NCI-H526 (cell line): ENCODE results near the gene MORC2.

Experiments
- DNase-seq, 2 experiments: peaks; one replicate each; lab custom pipeline; 2025; lab: John Stamatoyannopoulos, UW

The MORC2 gene

DNA sequence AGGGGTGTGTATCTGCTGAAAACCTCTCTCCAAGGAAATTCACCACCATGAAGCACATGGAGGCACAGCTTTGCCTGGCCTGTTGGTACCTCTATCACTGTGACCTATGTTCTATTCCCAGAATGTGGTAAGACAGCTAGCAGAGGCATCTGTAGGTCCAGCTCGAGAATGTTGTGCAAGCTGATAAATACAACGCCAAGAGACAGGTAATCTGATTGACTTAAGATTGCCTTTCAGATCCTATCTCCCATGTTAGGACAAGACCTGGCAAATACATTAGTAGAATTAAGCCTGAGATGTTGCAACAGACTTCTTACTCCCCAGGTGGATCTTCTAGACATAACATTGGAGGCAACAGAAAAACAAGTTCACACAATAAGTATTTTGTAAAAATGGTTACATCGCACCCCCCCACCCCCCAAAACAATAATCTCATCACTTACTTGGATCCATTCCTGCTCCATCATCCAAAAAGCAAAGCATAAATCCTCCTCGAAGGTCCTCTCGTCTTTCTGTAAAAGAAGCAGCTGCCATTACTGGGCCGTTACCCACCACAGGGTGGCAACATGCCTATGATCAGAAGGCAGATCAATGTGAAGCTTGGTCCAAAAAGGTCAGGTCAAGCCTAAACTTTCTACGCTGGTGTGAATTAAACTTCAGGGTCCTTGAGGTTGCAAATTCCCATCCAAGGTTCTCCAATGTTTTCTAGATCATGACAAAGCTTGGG is 18.5 kb downstream of the MORC2 start:
- no peak for DNase-seq

DNA sequence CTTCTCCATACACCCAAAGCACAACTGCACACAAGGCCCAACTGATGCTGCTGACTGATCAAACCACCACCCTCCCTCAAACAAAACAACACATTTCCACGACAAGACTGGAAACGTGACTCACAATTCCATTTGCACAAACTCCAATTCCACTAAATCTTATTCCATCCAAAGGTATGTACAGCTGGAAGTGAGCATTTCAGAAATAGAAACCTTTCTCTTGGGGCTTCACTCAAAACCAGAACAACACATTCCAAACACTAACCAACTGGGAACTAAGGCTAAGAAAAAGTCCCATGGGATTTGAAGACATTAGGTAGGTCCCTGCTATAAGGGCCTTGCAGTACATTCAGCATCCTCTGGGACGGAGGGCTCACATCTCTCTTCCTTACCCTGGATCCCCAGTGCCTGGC is 19.6 kb downstream of the MORC2 start:
- peak in 1 of 2 experiments; percentile 15 for DNase-seq

DNA sequence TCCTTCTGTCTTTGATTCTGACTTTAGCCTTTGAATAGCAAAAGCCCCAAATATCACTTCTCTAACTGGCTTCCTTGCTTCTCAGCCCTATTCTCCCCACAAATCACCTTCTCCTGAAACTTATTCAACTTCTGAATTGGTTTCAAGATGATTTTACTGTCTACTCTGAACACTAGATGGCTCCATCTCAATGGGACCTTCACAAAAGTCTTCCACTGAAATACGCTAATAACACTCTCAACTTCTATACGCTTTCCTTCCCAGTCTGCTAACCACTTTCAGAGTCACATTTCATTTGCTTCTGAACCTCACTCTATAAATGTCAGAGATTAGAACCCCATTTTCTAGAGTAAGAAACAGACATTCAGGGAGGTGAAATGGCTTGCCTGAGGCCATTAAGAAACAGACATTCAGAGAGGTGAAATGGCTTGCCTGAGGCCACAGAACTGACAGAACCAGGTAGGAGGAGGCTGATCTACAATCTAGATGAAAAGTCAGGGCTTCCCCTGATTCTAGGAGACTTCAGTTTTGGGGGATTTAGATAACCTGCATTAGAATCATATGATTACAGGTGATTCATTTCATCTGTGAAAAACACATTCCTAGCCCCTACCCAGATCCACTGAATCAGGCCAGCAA is 20.6 kb downstream of the MORC2 start:
- peak; percentile 24 to 40 for DNase-seq

DNA sequence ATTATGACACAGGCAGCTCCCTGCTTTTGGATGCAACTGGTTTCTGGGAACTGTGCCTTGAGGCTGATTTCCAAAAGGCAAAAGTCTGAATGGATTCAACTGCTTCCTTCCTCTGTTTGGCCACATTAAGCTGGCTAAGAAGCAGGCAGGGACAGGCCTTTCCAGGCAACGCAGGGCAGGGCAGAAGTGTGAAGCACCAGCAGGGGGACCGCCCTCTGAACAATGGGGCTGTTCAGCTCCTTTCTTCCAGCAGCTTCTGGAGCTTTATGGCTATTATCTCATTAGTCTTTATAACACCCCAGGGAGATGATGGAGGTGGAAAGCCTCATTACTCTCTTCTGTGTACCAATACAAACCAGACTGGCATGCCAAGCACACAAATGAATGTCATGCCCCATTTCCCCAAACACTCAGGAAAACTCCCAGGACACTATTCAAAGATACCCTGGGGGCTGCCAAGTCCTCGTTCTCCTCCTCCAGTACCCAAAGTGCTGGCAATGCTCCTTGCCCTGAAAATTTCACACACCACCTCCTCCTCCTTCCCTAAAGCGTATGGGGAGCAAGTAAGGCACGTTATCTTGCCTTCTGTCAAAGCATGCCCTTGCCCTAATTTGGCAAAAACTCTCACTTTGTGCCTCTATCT is 21.3 kb downstream of the MORC2 start:
- peak; percentile 82 to 86 for DNase-seq

DNA sequence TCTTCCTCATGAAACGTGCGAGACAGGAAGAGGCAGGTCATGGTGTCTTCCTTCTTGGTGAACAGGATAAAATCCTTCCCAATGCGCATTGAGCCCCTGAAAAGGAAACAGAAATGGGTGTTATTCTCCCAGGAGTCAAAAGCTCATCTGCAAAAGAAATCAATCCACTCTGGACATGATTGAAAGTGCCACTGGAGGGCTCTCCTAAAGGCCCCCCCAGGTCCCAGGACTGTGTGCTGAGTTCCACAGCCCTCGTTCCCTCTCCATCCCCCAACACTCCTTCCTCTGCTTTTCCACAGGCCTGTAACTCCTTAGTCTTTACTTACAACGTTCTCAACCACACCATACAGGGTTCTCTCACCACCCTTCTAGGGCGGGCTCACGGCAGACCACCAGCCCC is 22.2 kb downstream of the MORC2 start:
- DNase-seq: no peak

DNA sequence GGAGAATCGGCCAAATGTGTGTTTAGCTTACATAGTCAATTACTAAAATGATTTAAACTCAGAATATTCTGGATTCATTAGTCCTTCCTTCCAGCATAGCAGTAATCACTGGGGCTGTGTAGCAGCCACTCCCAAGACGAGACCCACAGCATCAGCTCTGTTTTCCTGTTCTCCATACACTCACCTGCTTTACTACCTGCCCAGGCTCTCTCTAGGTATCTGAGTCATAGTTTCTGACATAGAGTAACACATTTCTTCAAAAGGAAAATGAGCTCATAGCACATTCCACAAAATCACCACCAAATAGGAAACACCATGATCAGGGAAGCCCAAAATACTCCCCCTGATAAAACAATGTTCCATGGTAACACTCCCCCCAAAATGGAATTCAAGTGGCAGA is 22.9 kb downstream of the MORC2 start:
- DNase-seq: no peak

DNA sequence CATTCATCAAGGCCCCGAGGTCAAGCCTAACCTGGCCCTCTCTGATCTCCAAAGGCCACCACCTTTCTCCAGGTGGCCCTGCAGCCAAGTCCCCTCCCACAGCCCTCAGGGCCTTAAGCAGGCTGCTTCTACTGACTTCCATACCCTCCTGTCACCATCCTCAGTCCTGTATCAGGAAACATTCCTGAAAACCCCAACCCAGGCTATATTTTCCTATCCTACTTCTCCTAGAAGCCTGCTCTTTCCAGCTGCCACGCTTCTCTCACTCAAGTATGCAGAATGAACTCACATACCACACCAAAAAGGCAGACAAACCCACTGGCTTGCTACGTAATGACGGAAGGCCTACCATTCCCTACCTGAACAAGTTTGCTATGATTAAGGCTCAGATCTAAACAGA is 23.6 kb downstream of the MORC2 start:
- no peak for DNase-seq

DNA sequence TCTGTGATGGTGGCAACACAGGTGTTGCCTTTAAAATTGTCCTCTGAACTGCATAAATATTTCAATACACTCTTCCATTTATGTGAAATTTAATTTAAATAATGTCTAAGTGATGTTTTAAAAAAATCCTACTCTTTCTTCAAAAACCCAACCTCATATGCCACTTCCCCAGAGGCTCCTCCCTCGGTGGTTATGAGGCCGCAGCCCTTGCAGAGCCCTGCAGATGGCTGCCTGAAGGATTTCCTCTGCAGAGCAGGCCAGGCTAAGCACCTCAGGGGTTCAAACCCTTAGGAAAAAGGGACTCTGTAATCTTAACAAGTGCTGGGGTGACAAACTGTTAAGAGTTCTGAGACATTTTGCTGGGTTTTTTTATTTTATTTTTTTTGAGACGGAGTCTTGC is 25.2 kb downstream of the MORC2 start:
- DNase-seq: no peak

GRCh38 chr22:30941363-30941740 is 27.2 kb downstream of the MORC2 start:
- DNase-seq: no peak

GRCh38 chr22:30940685-30941362 is 27.8 kb downstream of the MORC2 start:
- no peak for DNase-seq

DNA sequence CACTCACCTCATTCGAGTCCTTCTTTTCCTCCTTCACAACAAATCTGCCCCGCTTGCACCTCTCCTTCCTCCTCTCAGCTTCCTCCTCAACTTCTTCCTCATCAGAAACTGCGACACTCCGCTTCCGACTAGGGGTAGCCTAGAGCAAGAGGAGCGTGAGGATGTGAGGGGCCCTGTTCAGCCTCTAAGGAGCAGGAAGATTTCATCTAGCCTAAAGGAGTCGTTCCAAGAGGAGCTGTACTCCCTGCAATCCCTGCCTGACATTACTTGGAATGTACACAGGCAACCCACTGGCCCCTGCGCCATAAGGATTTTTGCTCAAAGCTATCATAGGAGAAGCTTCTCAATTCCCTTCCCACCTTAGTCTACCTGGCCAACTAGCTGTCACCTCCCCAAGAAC is 34.5 kb downstream of the MORC2 start:
- DNase-seq: no peak

DNA sequence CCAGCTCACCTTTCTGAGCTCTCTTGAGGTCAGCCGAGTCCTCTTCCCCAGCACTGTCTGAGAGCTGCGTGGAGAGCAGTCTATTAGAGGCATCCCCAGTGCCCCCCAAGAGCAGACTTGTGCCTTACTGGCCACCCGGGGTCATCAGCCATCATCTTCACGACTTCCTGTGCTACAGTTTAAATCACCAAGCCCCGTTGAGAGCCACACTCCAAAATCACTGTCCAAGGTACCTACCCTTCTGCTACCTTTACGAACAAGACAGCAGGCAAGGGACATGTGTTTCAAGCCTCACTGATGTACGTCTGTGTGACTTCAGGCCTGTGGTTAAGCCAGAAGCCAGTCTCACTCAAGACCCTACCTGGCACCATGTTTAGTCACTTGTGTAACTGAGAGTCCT is 35.1 kb downstream of the MORC2 start:
- DNase-seq: no peak

DNA sequence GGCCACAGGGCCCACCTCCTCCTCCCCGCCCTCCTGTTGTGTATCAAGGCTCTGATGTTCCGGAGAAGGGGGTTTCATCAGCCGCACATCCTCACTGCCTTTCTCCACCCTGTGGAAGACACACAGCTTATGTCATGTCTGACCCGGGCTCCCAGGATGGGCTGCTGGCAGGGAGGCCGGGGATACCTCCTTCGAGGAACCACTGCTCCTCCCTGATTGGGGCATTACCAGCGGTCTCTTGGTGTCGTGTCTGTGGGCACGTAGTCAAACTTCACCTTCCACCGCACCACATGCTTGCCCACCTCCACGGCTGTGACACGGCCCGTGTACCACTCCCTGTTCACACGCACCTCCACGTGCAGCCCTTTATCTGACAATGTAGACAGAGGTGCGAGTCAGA is 35.9 kb downstream of the MORC2 start:
- no peak for DNase-seq

- no peak for DNase-seq
These were observed 36.9 kb downstream of the MORC2 start for GRCh38 chr22:30931541-30932300.

DNA sequence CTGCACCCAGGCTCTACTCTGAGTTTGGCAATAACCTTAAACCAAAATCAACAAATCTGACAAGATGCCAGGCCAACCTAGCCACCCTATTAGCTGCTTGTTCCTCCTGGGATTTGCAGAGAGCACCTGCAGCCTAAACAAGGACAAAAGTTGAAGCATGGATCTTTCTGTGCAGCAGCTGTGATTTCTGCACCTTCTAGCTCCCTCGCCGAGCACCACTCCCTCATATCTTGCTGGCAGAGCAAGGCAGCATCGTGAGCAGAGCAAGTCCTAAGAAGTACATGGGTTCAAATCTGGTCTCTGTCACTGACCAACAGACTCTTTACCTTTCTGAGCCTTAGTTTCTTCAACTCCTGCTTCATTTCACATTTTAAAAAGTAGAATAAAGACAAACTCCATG is 38.3 kb downstream of the MORC2 start:
- DNase-seq: no peak

DNA sequence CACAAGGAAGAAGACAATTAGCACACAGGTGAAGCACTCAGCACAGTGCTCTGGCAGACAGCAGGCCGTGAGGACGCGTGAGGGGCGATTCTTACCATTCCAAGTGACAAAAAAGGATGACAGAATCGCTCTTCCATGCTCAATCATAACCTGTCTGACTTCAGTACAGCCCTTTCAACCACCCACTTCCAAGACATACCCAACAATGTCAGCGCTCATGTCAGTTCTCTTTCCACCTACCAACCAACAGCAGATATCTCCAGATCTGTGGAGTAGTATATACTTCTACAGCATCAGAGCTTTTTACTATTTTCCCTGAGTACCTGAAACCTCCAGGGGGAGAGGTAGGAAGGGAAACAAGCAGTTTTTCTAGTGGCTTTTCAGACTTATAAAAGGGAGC is 40.2 kb downstream of the MORC2 start:
- DNase-seq: no peak

DNA sequence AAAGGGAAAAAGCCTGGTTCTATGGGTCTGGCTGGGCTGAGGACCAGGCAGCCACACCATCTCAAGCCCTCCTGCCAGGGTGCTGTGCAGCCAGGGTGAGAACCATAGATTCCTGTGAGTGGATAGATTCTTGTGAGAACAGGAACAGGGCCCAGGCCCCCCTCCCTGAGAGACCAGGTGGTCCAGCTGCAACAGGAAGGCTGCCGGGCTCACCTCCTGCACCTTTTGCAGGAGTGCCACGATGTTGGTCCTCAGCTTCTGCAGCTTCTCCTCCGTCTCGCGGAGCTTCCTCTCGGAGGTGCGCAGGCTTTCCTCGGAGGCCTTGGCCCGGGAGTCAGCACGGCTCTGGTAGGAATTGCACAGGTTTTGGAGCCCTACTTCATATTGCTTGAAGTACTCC is 40.8 kb downstream of the MORC2 start:
- DNase-seq: no peak

DNA sequence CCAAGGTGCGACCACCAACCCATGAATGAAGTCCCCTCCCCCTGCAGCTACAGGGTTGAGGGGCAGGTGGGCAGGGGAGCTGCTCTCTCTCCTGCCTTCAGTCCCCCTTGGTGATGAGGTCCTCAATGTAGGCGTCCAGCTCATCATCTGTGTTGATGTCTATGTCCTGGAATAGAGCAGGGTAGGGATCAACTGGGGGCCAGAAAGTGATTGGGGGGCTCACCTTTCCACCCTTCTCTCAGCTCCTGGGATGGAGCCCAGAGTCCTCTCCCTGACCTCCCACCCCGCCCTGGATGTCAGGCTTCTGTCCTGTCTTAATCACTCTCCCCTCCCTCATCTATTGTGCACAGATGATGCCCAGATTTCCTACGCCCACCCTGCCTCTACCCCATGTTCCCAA is 41.9 kb downstream of the MORC2 start:
- no peak for DNase-seq

- DNase-seq: no peak
These were observed 42.9 kb downstream of the MORC2 start for GRCh38 chr22:30925667-30926066.

- no peak for DNase-seq
These were observed 45.2 kb downstream of the MORC2 start for GRCh38 chr22:30923168-30923900.

DNA sequence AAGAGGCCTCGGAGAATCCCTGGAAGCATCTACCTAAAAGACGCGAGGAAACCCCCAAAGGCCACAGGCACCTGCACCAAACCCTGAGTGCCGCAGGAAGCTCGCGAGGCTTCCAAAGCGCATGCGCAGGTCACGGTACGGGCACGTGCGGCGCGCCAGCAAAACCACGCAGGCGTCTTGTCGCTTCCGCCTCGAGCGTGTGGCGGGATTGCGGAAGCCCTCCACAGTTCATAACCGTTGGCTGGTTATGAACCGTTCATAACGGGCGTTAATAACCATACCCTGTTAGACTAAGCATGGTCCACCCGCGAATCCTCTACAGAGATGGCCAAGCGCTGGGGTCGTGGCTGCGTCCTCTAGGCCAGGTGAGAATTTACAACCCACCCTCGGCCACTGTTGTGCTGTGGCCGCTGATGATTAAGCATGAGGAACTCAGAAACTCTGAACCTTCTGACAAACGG is 46.4 kb downstream of the MORC2 start:
- DNase-seq: peak; percentile 41 to 87
